GM23338 (cell line): ENCODE measurements around the gene STAB2. TPM values are rescaled to one million over a fixed set of nuclear protein-coding genes. Genes with fewer than 3 reads are reported as not detected.

Experiments used
- ATAC-seq: fragments of 200-7000 bp; cut with Tn5 transposase; 3 replicates; pipeline ENCODE4 v1.9.1; 2020
- DNase-seq: peaks from one replicate; pipeline ENCODE4 v3.0.0-alpha.2; 2015; ENCODE audit warnings: low spot score
- H2AFZ ChIP-seq: fragments of 200-600 bp; sonication (generic); 2 replicates; pipeline ENCODE4 v1.8.0; 2016; ENCODE audit warnings: antibody characterized with exemption, mild to moderate bottlenecking, moderate library complexity
- H3F3A ChIP-seq: fragments of 200-600 bp; sonication (generic); replicated peaks from 2 replicates; pipeline ENCODE4 v1.8.0; 2017; ENCODE audit warnings: antibody characterized with exemption, mixed run types, low read depth
- H3K27ac ChIP-seq: fragments of 200-600 bp; sonication (generic); 2 replicates; pipeline ENCODE4 v1.6.1; 2016; ENCODE audit warnings: low read depth
- H3K27me3 ChIP-seq: fragments of 200-600 bp; sonication (generic); 2 replicates; pipeline ENCODE4 v1.8.0; 2016; ENCODE audit warnings: mild to moderate bottlenecking, mixed run types, moderate library complexity; ENCODE audit not compliant: insufficient read depth
- H3K36me3 ChIP-seq: fragments of 200-600 bp; sonication (generic); 2 replicates; pipeline ENCODE4 v1.8.0; 2016; ENCODE audit warnings: mild to moderate bottlenecking; ENCODE audit not compliant: insufficient read depth
- H3K4me1 ChIP-seq: fragments of 200-600 bp; sonication (generic); 2 replicates; pipeline ENCODE4 v1.8.0; 2016; ENCODE audit warnings: mild to moderate bottlenecking, moderate library complexity; ENCODE audit not compliant: insufficient read depth
- H3K4me2 ChIP-seq: fragments of 200-600 bp; sonication (generic); 2 replicates; pipeline ENCODE4 v1.7.1; 2017; ENCODE audit warnings: mixed run types
- H3K4me3 ChIP-seq: fragments of 200-600 bp; sonication (generic); 2 replicates; pipeline ENCODE4 v1.6.1; 2016; ENCODE audit warnings: mixed run types
- H3K79me2 ChIP-seq: fragments of 200-600 bp; sonication (generic); replicated peaks from 2 replicates; pipeline ENCODE4 v1.8.0; 2017; ENCODE audit warnings: mild to moderate bottlenecking; ENCODE audit not compliant: insufficient read depth
- H3K9me2 ChIP-seq: fragments of 200-600 bp; sonication (generic); 2 replicates; pipeline ENCODE4 v1.8.0; 2017; ENCODE audit not compliant: insufficient read depth
- H4K20me1 ChIP-seq: fragments of 200-600 bp; sonication (generic); replicated peaks from 2 replicates; pipeline ENCODE4 v1.8.0; 2017; ENCODE audit warnings: mild to moderate bottlenecking; ENCODE audit not compliant: insufficient read depth
- H3K27ac Mint-ChIP-seq: 2 replicates; pipeline ENCODE4 v1.8.0; 2020; ENCODE audit warnings: inconsistent platforms, mild to moderate bottlenecking, moderate library complexity, mixed read lengths
- H3K27me3 Mint-ChIP-seq: 3 replicates; pipeline ENCODE4 v1.8.0; 2022; ENCODE audit warnings: low read depth, mild to moderate bottlenecking, moderate library complexity, mixed read lengths, inconsistent platforms; ENCODE audit not compliant: insufficient read depth, poor library complexity
- H3K36me3 Mint-ChIP-seq: 3 replicates; pipeline ENCODE4 v1.8.0; 2021; ENCODE audit warnings: low read depth, mild to moderate bottlenecking, inconsistent platforms, moderate library complexity, mixed read lengths
- H3K4me1 Mint-ChIP-seq: 3 replicates; pipeline ENCODE4 v1.8.0; 2020; ENCODE audit warnings: mild to moderate bottlenecking, inconsistent platforms, mixed read lengths
- H3K4me3 Mint-ChIP-seq: 3 replicates; pipeline ENCODE4 v1.8.0; 2021; ENCODE audit warnings: moderate library complexity, mild to moderate bottlenecking, inconsistent platforms, mixed read lengths
- H3K9me3 Mint-ChIP-seq: 3 replicates; pipeline ENCODE4 v1.8.0; 2020; ENCODE audit warnings: moderate library complexity, mild to moderate bottlenecking, inconsistent platforms, mixed read lengths
- CREB1 ChIP-seq: fragments of 250-450 bp; sonication (Bioruptor Pico); IDR thresholded peaks from 2 replicates; pipeline ENCODE4 v1.5.0; 2020; ENCODE audit warnings: low read depth, mild to moderate bottlenecking, moderate library complexity
- CTCF ChIP-seq, 2 experiments: fragments of 200-600 bp in 1 of 2; sonication (generic) in 1 of 2; conservative IDR thresholded peaks; 2 replicates each; pipeline versions ENCODE4 v1.5.1 to v1.6.1; 2016 to 2017; ENCODE audit warnings: antibody characterized with exemption in 2 of 2, low read depth in 2 of 2, mild to moderate bottlenecking in 2 of 2, moderate library complexity in 1 of 2
- EZH2 ChIP-seq: fragments of 200-600 bp; sonication (generic); IDR thresholded peaks from one replicate; pipeline ENCODE4 v1.8.0; 2017; ENCODE audit warnings: antibody characterized with exemption, mild to moderate bottlenecking, low read depth; ENCODE audit not compliant: unreplicated experiment
- POLR2AphosphoS5 ChIP-seq: IDR thresholded peaks from 2 replicates; pipeline ENCODE4 v1.6.1; 2016; ENCODE audit warnings: antibody characterized with exemption, low read depth
- STAT1 ChIP-seq: IDR thresholded peaks from one replicate; pipeline ENCODE4 v1.6.1; 2016; ENCODE audit warnings: antibody characterized with exemption; ENCODE audit not compliant: unreplicated experiment
- ZNF331 ChIP-seq: fragments of 250-450 bp; sonication (Bioruptor Pico); IDR thresholded peaks from 2 replicates; pipeline ENCODE4 v1.5.0; 2020; ENCODE audit warnings: low read depth, mild to moderate bottlenecking, moderate library complexity
- polyA plus RNA-seq: library from polyadenylated mRNA; unstranded; fragments of >200 nt; fragmentation: Nextera tagmentation; extraction: Ambion mirVana; gene quantifications from 2 replicates; pipeline ENCODE4 v1.2.1, GENCODE V29; 2016
- total RNA-seq: library from RNA; depleted of rRNA; stranded (reverse); fragments of >200 nt; shearing (Covaris generic); gene quantifications from 2 replicates; pipeline ENCODE4 v1.2.3, GENCODE V29; 2014
- TF ChIP-seq, protein P1 (sequence below): fragments of 250-450 bp; sonication (Bioruptor Pico); IDR thresholded peaks from 2 replicates; pipeline ENCODE4 v1.5.0; 2020; ENCODE audit warnings: mild to moderate bottlenecking, moderate library complexity
- TF ChIP-seq, protein P2 (sequence below): IDR thresholded peaks from 2 replicates; pipeline ENCODE4 v1.6.1; 2016; ENCODE audit warnings: antibody characterized with exemption

The STAB2 gene
- total and polyA plus RNA-seq, 2 experiments from 2014 or later = 0.14 TPM; not detected in 1

GRCh38 chr12:103772367-103773108 lies 185.5 kb downstream of the STAB2 start:
- no peaks in the 10 kb centered on the region for H3K79me2 ChIP-seq
- ATAC-seq (no peak; the same call in 2 of the 3 replicates), DNase-seq (no peak)
- Mint-ChIP-seq H3K27me3 (peaks cover 2% of the 10 kb centered on the region), H3K27ac (no peak overlapping the region), H3K4me1 (peaks cover 16% of the 10 kb centered on the region; the same call in 2 of the 3 replicates), H3K36me3 (peaks cover 30% of the 10 kb centered on the region), H3K4me3 (no peak overlapping the region), H3K9me3 (no peaks in the 10 kb centered on the region)
- H3K36me3 ChIP-seq = no peaks in the 10 kb centered on the region
- H2AFZ ChIP-seq = no peak overlapping the region
- no peak overlapping the region for H3K27ac ChIP-seq
- H3K4me3 ChIP-seq = no peak overlapping the region
- H3K9me2 ChIP-seq = no peaks in the 10 kb centered on the region
- no peaks in the 10 kb centered on the region; the same call in 1 of the 2 replicates for H4K20me1 ChIP-seq
- H3F3A ChIP-seq = no peaks in the 10 kb centered on the region
- H3K27me3 ChIP-seq = no peaks in the 10 kb centered on the region
- H3K4me1 ChIP-seq = peaks cover 10% of the 10 kb centered on the region; the same call in 1 of the 2 replicates
- TF ChIP-seq EZH2 = no peak
- H3K4me2 ChIP-seq = no peak overlapping the region

GRCh38 chr12:103773109-103773910 lies 186.2 kb downstream of the STAB2 start:
- Histone ChIP-seq H3K27me3 (no peaks in the 10 kb centered on the region), H3K79me2 (no peaks in the 10 kb centered on the region), H2AFZ (no peak overlapping the region), H3K9me2 (no peaks in the 10 kb centered on the region), H3K4me3 (no peak overlapping the region), H3K36me3 (no peaks in the 10 kb centered on the region), H3K4me2 (no peak overlapping the region), H4K20me1 (no peaks in the 10 kb centered on the region; the same call in 1 of the 2 replicates), H3K4me1 (peaks cover 10% of the 10 kb centered on the region; the same call in 1 of the 2 replicates), H3K27ac (no peak overlapping the region), H3F3A (no peaks in the 10 kb centered on the region)
- no peak for ATAC-seq
- H3K9me3 Mint-ChIP-seq = no peaks in the 10 kb centered on the region
- peaks cover 35% of the 10 kb centered on the region for H3K36me3 Mint-ChIP-seq
- peaks cover 2% of the 10 kb centered on the region for H3K27me3 Mint-ChIP-seq
- H3K4me3 Mint-ChIP-seq = no peak overlapping the region
- DNase-seq = no peak
- H3K27ac Mint-ChIP-seq = no peak overlapping the region
- peaks cover 16% of the 10 kb centered on the region; the same call in 2 of the 3 replicates for H3K4me1 Mint-ChIP-seq
- TF ChIP-seq, protein P1, sequence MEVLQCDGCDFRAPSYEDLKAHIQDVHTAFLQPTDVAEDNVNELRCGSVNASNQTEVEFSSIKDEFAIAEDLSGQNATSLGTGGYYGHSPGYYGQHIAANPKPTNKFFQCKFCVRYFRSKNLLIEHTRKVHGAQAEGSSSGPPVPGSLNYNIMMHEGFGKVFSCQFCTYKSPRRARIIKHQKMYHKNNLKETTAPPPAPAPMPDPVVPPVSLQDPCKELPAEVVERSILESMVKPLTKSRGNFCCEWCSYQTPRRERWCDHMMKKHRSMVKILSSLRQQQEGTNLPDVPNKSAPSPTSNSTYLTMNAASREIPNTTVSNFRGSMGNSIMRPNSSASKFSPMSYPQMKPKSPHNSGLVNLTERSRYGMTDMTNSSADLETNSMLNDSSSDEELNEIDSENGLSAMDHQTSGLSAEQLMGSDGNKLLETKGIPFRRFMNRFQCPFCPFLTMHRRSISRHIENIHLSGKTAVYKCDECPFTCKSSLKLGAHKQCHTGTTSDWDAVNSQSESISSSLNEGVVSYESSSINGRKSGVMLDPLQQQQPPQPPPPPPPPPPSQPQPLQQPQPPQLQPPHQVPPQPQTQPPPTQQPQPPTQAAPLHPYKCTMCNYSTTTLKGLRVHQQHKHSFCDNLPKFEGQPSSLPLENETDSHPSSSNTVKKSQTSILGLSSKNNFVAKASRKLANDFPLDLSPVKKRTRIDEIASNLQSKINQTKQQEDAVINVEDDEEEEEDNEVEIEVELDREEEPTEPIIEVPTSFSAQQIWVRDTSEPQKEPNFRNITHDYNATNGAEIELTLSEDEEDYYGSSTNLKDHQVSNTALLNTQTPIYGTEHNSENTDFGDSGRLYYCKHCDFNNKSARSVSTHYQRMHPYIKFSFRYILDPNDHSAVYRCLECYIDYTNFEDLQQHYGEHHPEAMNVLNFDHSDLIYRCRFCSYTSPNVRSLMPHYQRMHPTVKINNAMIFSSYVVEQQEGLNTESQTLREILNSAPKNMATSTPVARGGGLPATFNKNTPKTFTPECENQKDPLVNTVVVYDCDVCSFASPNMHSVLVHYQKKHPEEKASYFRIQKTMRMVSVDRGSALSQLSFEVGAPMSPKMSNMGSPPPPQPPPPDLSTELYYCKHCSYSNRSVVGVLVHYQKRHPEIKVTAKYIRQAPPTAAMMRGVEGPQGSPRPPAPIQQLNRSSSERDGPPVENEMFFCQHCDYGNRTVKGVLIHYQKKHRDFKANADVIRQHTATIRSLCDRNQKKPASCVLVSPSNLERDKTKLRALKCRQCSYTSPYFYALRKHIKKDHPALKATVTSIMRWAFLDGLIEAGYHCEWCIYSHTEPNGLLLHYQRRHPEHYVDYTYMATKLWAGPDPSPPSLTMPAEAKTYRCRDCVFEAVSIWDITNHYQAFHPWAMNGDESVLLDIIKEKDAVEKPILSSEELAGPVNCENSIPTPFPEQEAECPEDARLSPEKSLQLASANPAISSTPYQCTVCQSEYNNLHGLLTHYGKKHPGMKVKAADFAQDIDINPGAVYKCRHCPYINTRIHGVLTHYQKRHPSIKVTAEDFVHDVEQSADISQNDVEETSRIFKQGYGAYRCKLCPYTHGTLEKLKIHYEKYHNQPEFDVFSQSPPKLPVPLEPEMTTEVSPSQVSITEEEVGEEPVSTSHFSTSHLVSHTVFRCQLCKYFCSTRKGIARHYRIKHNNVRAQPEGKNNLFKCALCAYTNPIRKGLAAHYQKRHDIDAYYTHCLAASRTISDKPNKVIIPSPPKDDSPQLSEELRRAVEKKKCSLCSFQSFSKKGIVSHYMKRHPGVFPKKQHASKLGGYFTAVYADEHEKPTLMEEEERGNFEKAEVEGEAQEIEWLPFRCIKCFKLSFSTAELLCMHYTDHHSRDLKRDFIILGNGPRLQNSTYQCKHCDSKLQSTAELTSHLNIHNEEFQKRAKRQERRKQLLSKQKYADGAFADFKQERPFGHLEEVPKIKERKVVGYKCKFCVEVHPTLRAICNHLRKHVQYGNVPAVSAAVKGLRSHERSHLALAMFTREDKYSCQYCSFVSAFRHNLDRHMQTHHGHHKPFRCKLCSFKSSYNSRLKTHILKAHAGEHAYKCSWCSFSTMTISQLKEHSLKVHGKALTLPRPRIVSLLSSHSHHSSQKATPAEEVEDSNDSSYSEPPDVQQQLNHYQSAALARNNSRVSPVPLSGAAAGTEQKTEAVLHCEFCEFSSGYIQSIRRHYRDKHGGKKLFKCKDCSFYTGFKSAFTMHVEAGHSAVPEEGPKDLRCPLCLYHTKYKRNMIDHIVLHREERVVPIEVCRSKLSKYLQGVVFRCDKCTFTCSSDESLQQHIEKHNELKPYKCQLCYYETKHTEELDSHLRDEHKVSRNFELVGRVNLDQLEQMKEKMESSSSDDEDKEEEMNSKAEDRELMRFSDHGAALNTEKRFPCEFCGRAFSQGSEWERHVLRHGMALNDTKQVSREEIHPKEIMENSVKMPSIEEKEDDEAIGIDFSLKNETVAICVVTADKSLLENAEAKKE (CRISPR knock-in tag) = no peak
- TF ChIP-seq CTCF (conservative IDR thresholded peaks at IDR 0.05; ENCODE audit: low read depth in 2 of 2) (no peak), STAT1 (no peak), CREB1 (CRISPR knock-in tag) (no peak), POLR2AphosphoS5 (no peak), ZNF331 (CRISPR knock-in tag) (no peak), EZH2 (no peak)
- TF ChIP-seq, protein P2, sequence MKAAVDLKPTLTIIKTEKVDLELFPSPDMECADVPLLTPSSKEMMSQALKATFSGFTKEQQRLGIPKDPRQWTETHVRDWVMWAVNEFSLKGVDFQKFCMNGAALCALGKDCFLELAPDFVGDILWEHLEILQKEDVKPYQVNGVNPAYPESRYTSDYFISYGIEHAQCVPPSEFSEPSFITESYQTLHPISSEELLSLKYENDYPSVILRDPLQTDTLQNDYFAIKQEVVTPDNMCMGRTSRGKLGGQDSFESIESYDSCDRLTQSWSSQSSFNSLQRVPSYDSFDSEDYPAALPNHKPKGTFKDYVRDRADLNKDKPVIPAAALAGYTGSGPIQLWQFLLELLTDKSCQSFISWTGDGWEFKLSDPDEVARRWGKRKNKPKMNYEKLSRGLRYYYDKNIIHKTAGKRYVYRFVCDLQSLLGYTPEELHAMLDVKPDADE = no peak
